GM18870 (cell line): ENCODE results near the gene IDNK.

Source experiments
- ATAC-seq: cut with Tn5 transposase; IDR thresholded peaks from one replicate; pipeline ENCODE4 v1.9.1; 2021; ENCODE audit warnings: moderate library complexity; ENCODE audit not compliant: unreplicated experiment

The IDNK gene

DNA sequence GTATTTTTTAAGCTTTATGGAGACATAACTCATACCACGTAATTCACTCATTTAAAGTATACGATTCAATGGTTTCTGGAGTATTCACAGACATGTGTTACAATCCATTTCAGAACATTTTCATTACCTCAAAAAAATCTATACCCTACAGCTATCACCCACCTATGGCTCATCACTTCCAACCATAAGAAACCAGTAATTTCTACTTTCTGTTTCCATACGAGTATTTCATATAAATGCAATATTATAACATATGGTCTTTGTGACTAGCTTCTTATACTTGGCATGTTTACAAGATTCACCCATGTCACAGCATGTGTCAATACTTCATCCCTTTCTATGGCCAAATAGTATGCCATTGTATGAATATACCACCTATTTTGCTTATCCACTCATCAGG is 66.0 kb downstream of the IDNK start:
- no peak for ATAC-seq

DNA sequence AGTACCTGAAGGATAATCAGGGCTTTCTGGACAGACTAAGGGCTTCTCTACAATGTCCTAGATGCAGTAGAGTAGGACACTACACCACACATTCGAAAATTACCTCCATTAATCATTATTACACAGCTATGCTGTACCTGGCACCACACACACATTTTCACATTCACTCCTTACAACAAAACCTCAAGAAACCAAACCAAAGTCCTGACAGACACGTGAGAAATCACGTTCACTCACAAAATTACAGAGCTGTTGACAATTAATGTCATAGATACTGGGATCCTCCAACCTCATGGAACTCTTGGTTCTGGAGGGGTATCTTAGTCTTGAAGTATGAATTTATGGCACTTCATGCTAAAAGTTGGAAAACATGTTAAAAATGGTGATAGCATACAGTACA is 68.5 kb downstream of the IDNK start:
- ATAC-seq: no peak
